Right kidney (tissue), 1 donor: ENCODE data around the gene ZNF575.
"Not testable (repeated sequence)": the region's sequence is repeated elsewhere in the genome, so short reads cannot be mapped to it uniquely, and the experiment has no call there.

Experiments
- DNase-seq: peaks from one replicate; pipeline ENCODE4 v3.0.0-alpha.2; 2016

Gene ZNF575

DNA sequence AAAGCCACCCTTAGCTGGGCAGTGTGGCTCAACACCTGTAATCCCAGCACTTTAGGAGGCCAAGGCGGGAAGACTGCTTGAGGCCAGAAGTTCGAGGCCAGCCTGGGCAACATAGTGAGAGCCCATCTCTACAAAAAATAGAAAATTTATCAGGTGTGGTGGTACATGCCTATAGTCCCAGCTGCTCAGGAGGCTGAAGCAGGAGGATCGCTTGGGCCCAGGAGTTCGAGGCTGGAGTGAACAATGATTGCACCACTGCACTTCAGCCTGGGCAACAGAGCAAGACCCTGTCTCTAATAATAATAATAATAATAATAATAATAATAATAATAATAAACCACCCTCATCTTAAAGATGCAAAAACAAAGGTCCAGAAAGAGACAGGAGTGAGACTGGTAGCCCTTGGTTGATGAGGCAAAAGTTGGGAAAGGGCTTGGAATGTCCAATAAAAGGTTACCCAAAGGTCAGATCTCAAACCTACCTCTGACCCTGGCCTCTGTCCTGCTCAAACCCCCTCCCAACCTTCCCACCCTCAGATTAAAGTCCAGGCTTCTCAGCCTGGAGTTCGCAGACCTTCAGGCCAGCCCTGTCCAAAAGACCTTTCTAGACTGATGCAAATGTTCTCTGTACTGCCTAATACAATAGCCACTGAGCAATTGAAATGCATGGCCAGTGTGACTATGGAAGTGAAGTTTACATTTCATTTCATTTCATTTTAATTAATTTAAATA lies 9.1 kb downstream of the ZNF575 start:
- no peak for DNase-seq

DNA sequence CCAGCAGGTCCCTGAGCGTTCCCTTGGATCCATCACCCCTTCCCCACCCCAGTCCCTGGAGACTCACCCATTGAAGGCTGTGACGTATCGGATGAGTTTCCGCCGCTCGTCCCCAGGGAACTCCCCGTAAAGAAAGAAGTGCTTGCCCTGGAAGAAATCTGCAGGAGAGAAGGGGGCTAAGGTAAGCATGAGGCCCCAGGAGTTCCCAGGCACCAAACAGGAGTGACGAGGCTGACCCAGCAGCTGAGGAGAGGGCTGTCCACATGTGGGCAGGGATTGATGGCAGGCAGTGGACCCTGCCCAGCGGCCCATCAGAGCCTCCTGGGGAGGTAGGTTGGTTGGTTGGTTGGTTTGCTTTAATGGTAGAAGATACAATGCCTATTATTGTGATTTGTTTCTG lies 11.1 kb downstream of the ZNF575 start:
- DNase-seq, result no peak

DNA sequence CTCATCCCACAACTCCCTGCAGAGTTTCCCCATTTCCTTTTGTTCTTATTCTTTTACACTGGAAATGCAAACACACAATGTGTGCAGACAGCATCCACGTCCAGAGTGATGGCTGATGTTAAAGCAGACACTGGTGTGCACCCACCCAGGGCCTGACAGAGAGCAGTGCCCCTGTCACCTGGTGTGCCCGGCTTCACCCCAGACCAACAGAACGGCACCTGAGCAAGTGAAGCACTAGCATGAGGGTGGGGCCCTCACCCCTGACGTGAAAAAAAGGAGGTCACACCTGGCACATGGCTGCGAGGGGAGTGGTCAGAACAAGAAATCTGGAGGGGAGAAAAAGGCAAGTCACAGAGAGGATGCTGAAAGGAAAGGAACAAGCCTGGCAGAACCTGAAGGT lies 12.3 kb downstream of the ZNF575 start:
- DNase-seq, result no peak

DNA sequence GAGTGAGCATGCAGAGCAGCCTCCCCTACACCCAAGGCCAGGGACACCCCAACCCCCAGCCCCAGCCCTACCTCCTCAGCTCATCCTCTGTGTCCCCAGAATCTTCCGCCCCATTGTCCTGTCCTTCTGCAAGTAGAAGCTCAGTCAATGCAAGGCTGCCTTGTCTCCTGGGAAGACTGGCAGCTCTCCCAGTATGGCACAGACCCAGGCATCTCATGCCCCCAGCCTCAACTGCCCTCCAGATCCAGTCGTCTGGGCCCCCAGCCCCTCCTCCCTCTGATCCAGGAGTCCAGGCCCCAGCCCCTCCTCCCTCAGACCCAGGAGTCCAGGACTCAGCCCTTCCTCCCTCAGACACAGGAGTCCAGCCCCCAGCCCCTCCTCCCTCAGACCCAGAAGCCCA lies 13.0 kb downstream of the ZNF575 start:
- no peak for DNase-seq

DNA sequence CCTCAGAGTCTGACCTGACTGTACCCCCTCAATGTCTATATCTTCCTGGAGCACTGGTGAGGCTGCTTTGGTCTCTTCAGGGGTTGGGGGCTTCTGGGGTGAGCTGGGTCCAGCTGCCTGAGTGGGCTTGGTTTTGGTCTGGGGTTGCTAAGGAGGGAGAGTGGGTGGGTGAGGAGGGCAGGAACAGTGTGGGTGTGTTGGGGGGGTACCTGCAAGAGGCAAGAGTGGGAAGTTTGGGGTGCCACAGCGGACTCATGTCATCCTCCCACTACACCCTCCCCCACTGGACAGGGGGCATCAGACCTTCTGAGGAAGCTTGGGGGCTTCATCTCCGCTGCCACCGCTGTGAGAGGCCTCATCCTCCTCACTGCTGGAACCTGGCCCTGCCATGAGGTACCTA lies 13.6 kb downstream of the ZNF575 start:
- DNase-seq, result no peak

DNA sequence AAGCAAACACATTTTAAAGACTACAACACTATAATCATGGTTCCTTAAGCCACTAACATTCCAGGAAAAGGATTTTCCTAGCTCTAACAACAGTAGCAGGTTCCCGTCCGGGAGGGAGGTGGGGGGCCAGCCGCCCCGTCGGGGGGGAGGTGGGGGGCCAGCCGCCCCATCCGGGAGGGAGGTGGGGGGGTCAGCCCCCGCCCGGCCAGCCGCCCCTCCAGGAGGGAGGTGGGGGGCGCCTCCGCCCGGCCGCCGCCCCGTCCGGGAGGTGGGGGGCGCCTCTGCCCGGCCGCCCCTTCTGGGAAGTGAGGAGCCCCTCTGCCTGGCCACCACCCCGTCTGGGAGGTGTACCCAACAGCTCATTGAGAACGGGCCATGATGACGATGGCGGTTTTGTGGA lies 14.9 kb downstream of the ZNF575 start:
- not testable (repeated sequence) for DNase-seq

DNA sequence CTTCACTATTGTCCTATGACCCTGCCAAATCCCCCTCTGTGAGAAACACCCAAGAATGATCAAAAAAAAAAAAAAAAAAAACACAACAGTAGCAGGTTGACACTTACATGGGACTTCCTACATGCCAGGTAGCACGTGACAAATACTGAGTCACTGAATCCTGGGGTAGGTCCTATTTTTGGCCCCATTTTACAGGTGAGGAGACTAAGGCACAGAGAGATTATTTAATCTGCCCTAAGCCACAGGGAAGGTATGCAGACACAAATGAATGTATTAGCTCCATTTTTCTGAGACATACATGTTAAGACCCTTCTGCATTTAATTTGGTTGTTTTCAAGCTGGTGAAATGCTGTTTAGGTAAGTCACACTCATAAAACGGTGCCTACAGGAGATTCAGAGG lies 15.7 kb downstream of the ZNF575 start:
- DNase-seq, result no peak

DNA sequence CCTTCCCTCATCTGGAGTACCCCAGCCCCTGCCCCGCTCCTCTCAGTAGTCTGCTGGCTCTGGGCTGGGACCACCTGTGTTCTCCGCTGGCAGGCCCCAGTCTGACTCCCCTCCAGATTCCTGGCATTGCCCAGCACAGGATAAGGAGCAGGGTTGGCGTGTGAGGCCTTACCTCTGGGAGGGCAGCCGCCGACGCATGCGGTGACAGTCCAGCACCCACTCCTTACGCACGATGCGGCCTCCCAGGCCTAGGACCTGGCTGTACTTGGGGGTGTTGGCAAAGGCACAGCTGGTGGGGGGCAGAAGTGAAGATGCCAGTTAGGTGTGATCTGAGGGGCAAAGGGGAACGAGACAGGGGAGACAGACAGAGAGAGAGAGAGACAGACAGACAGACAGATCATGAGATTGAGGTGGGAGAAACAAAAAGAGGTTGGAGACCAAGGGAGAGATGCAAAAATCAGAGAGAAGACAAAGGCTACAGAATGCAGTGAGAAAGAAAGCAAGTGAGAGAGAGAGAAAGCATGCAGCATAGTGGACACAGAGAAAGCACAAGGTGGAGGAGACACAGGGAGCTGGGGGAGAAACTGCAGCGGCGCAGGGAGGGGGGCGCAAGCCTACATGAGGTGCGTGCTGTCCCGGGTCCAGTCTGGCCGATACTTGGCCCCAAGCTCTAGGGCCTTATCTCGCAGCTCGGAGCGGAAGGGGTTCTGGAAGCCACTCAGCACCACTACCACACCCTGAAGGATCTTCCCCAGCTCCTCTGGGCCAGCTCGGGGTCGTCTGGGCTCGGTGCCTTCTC lies 18.6 kb downstream of the ZNF575 start:
- no peak for DNase-seq

DNA sequence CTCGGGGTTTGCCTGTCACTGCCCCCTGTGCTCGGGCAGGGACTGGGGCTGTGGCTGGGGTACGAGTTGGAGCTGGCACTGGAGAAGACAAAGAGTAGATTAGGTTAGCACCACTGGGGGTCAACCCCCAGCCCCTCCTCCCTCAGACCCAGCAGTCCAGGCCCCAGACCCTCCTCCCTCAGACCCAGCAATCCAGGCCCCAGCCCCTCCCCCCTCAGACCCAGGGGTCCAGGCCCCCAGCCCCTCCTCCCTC lies 19.1 kb downstream of the ZNF575 start:
- DNase-seq, result no peak

DNA sequence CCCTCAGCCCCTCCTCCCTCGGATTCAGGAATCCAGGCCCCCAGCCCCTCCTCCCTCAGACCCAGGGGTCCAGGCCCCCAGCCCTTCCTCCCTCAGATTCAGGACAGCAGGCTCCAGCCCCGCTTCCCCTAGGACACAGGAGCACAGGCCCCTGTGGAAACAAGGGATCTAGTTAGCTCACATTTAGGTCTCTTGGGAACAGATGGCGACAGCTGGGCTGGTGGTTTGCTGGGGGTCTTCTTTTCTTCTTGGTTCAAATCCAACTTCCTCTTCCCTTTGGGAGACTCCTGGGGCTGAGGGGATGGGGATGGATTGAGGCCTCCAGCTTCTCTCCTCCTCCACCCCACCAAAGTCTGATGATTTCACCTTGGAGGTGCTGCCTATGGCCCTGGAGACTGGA lies 19.6 kb downstream of the ZNF575 start:
- no peak for DNase-seq

DNA sequence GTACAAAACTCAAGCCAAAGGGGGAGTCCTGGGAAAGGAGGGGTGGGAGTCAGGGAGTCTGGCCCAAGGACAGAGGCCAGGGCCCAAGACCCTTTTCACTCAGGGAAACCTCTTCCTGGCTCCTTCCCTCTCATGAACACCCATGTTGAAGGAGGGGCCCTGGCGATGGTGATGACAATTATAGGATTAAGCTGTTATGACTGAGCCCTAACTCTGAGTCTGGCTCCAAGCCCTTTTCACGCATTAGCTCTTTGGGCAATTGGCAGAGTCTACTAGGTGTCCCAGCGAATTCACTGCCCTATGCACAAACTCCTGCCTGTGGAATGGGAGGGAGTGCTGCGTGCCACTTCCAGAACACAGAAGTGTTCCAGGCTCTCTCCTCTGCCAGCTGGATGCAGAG lies 20.7 kb downstream of the ZNF575 start:
- DNase-seq, result no peak

DNA sequence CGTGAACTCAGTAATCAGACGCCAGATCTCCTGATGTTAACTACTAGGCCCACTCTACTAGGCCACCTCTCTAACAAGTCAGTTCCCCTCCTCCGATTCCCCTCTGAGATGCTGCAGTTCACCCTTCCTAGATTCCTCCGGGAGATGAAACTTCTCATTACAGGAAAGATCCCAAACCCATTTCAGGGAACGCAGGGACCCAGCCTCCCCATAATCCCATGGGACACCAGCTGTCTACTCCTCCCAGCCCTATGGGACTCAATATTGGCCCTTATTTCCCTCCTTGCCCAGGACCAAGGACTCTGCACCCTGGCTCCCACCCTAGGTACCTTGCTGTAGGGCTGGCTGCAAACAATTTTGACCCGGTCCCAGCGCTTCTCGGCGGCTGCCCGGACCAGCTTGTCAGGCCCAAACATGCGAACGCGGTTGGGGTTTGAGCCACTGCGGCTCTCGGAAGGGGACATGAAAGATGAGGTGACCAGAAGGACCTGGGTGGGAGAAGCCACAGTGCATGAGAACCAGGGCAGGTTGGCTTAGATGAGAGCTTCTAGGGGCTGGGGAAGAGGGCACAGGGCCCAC lies 21.4 kb downstream of the ZNF575 start:
- no peak for DNase-seq

DNA sequence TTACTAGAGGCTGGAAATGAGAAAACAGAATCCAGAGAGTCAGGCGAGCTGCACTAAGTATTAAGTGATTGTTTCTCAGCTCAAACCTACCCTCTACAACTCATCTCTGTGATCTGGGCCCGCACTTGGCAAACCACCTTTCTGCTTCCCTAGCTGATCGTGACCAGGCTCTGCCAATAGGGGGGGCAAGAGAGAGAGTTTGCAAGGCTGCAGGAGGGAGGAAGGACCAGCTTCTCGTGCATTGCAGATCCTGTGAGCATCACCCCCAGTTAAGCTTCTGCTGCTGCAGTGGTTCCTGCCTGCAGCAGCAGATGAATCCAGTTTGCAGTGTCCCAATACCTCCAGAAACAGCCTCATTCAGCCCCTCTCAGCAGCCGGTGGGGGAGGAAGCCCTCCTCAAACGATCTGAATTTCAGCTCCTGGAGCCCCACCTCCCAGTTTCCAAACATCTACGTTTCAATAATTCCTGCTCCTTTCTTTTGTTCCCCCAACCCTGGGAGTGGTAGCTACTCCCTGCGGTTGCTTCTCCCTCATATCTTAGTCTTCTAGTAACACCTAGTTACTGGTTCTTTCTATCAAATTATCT lies 22.3 kb downstream of the ZNF575 start:
- peak; percentile 29 for DNase-seq

DNA sequence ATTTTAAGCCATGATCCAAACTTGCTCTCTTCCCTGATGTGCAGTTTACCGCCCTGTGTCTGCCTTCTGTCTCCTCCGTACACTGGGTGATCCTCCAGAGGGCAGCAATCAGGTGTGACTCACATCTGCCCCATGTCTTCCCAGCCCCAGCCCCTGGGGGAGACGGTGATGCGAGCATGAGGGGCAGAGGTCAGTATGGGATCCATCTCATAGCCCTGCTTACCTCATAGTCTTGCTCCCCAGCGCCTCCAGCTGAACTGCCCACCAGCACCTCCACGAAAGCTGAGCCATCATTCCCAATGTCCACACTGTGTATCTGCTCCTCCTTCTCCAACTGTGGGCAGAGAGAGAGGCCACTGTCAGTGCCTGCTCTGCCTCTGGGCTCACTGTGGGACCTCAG lies 27.7 kb downstream of the ZNF575 start:
- DNase-seq, result no peak

DNA sequence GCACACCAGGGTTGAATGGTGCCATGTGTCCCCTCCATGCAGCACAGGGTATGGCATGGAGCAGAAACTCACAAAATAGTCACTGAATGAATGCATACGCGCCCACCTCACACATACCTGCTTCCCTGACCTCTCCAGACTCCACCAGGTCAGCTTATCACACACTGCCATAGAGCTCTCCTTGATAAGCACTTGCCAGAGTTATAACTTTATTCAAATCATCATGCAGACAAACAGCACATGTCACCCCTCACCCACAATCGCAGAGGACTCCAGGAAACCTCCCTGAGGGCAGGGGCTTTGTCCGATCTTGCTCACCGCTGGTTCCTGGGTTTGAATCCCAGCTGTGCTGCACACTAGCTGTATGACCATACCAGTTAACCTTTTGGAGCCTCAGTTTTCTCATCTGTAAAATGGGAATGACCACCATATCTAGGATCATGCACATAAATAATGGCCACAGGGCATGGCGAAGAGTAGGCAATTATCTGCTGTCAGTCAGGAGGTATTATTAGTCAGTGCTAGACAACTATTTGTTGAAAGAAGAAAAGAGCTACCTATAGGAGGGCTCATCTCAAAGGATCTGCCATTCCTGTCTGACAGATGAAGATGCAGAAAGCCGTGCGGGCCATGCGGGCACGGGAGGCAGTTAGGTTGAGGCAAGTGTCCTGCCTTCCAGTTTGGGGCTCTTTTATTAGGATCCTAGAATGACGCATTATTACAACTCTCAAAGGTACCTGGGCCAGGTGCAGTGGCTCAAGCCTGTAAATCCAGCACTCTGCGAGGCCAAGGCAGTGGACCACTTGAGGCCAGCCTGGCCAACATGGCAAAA lies 28.4 kb downstream of the ZNF575 start:
- no peak for DNase-seq

DNA sequence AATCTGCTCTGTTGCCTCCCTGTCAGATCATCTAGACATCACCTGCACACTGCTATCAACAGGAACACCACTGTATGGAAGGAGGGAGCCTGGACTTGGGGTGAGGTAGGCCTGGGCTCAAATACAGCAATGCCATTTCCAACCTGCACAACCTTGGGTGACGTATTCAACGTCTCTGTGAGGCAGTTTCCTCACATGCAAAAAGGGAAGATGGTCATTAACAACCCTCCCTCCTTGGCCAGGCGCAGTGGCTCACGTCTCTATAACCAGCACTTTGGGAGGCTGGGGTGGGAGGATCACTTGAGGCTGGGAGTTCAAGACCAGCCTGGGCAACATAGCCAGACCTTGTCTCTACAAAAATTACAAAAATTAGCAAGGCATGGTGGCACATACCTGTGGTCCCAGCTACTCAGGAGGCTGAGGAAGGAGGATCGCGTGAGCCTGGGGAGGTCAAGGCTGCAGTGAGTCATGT lies 29.3 kb downstream of the ZNF575 start:
- DNase-seq, result no peak

DNA sequence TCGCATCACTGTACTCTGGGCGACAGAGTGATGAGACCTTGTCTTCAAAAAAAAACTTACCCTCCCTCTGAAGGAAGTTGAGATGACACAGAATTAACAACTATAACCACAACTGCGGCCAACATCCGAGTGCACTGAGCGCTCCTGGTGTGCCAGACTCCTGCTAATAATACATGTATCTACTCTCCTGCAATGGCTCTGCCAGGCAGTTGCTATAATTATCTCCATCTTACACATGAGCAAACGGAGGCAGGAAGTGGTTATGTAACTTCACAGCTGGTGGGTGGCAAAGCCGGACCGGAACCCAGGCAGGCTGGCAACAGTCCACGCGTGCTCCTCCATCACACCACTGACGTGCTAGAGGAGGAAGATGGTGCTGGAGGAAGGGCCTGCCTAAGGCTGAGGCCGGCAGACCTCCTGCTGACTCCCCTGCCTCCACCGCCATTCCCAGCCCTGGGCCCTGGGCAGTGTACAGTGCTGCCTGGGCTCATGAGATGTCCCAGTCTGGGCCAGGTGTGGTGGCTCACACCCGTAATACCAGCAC lies 29.8 kb downstream of the ZNF575 start:
- DNase-seq, result no peak

DNA sequence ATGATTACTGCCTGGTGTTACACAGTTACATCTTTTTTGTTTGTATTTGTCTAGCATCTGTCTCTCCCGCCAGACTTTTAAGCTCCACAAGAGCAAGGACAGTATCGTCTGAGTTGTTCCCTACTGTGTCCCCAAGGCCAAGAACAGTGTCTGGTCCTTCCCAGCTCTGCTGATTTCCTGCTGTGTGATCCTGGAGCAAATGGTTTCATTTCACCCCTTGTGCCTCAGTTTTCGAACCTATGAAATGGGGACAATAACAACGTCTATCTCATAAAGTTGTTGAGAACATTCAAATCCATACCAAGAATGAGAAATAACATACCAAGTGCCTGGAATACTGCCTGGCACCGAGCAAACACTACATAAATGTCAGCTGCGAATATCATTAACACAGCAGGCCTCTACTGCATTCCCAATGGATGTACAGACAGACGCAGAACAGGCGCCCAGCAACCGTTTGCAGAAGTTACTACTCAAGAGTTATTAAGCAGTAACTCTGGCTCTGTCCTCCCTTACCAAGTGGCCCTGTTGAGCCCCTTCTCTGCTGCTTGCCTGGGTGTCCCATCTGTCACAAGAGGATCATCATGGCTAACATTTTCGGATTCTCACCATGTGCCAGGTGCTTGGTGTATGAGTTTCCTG lies 30.9 kb downstream of the ZNF575 start:
- no peak for DNase-seq

DNA sequence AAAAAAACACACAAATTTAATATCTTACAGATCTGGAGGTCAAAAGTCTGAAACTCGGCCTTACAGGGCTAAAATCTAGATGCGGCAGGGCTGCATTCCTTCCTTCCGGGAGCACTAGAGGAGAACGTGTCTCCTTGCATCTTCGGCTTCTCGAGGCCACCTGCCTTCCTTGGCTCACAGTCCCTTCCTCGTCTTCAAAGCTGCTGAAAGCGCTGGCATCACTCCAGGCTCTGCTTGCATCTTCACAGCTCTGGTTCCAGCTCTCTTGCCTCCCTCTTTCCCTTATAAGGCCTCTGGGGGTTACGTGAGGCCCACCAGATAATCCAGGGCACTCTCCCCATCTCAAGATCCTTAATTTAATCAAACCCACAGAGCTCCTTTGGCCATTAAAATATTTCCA lies 31.8 kb downstream of the ZNF575 start:
- DNase-seq, result no peak

DNA sequence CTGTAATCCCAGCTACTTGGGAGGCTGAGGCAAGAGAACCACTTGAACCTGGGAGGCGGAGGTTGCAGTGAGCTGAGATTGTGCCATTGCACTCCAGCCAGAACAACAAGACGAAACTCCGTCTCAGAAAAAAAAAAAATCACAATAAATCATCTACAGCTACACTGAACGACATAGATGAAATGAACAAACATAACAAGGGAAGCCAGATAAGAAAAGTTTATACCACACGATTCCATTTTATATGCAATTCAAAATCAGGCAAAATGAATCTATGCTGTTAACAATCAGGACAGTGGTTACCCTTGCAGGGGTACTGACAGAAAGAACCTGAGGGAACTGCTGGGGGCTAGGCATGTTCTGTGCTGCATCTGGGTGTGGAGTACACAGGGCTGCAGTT lies 36.7 kb downstream of the ZNF575 start:
- DNase-seq, result no peak

DNA sequence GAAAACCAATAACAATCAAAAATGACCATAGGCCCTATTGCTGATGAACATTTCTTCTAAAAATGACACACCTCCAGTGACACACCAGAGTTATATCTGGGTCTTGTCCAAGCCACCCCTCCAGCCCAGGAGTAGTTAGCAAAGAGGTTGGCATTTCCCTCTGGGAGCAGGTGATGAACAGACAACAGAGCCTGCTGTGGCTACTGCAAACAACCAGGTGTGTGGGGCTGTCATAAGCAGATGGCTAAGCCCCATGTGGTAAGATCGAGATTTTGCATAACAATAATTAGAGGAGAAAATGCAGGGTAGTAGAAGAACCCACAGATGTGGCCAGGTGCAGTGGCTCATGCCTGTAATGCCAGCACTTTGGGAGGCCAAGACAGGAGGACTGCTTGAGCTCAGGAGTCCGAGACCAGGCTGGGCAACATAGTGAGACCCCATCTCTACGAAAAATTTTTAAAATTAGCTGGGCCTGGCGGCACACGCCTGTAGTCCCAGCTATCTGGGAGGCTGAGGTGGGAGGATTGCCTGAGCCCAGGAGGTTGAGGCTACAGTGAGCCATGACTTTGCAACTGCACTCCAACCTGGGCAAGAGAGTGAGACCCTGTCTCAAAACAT lies 37.3 kb downstream of the ZNF575 start:
- no peak for DNase-seq
